Measurements from ENCODE around the gene TREML1. TPM values are rescaled to one million over a fixed set of nuclear protein-coding genes. Genes with fewer than 3 reads are reported as not detected.
A peak's percentile ranks its signal among the peaks of the same experiment; 100 is the strongest.

The TREML1 gene
- total and polyA plus RNA-seq, 2 of the 8 experiments (the other 6 are each of a cell fraction or from before 2014, with no cell fraction given) = 0.08 TPM; not detected in 1

DNA sequence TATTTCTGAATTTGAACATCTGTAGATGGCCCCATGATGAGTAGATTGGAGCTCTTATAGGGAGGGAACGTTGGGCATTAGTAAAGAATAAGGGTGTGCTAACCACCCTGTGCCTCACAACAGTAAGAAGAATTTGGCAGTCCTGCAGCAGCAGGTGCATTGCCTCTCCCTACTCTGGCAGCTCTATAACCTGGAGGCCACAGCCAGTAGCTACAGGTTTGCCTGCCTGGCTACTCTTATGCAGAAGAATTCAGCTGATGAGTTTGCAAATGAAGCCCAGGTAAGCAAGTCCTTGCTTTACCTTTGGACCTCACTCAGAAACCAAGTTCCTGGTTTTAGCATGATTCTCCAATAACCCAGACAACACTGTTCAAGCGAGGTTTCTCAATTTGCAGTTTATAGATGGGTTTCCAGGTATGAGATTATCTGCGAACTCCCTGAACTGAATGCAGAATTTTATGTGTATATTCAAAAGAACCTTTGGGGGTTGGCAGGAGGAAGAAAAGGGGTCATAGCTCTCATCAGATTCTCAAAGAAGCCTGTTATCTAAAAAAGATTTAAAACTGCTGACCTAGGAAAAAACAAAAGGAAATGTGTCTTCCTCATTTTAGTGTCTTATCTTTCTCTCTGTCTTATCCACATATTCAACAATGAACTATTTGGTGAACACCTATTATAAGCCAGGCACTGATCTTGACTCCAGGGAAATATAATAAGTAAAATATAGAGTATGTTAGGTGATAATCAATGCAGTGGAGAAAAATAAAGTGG is 18.9 kb downstream of the TREML1 start:
- CTCF ChIA-PET (ENCODE audit: partially characterized antibody) = interaction anchor here (0.7 to 1.7 kb wide), 3 partner anchors 17 to 47 kb away, joined by 3 to 7 read pairs (median 5); no protein-coding TSS in a partner anchor
- no peaks in the 10 kb centered on the region for H4K20me1 ChIP-seq (replicated peaks in 1 of 2; ENCODE audit: control insufficient read depth in 1 of 2, insufficient read depth in 2 of 2, low read length in 2 of 2)
- no peak overlapping the region for H3K4me3 ChIP-seq (ENCODE audit: extremely low read depth in 1 of 4, insufficient read depth in 2 of 4, low read depth in 3 of 4, low read length in 4 of 4)
- DNase-seq (ENCODE audit: low read depth in 1 of 2, low spot score in 2 of 2) = no peak
- no peak overlapping the region for H2BK5ac ChIP-seq (ENCODE audit: low read depth, low read length)
- H2BK20ac ChIP-seq (ENCODE audit: low read length) = no peak overlapping the region
- no peak overlapping the region for H3K14ac ChIP-seq (ENCODE audit: insufficient read length)
- H4K8ac ChIP-seq (ENCODE audit: extremely low read depth, insufficient read depth, low read length) = no peak overlapping the region
- H3K23me2 ChIP-seq (ENCODE audit: low read depth, low read length) = no peaks in the 10 kb centered on the region
- no peak overlapping the region for H3K9ac ChIP-seq (replicated peaks in 1 of 4; ENCODE audit: extremely low read depth in 1 of 4, low read depth in 3 of 4, low read length in 3 of 4)
- TF ChIP-seq, protein P1, sequence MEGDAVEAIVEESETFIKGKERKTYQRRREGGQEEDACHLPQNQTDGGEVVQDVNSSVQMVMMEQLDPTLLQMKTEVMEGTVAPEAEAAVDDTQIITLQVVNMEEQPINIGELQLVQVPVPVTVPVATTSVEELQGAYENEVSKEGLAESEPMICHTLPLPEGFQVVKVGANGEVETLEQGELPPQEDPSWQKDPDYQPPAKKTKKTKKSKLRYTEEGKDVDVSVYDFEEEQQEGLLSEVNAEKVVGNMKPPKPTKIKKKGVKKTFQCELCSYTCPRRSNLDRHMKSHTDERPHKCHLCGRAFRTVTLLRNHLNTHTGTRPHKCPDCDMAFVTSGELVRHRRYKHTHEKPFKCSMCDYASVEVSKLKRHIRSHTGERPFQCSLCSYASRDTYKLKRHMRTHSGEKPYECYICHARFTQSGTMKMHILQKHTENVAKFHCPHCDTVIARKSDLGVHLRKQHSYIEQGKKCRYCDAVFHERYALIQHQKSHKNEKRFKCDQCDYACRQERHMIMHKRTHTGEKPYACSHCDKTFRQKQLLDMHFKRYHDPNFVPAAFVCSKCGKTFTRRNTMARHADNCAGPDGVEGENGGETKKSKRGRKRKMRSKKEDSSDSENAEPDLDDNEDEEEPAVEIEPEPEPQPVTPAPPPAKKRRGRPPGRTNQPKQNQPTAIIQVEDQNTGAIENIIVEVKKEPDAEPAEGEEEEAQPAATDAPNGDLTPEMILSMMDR (IDR thresholded peaks at IDR 0.05; ENCODE audit: control extremely low read depth in 1 of 3, insufficient read depth in 1 of 3, low read depth in 1 of 3, low read length in 3 of 3) = peak in 1 of 3 experiments; percentile 1; a peak in 1 of 4 replicates
- peak; percentile 60; the same call in 1 of the 2 replicates for TF ChIP-seq MAFK (IDR thresholded peaks at IDR 0.05; ENCODE audit: low read depth, low read length)
- TF ChIP-seq BACH1 (IDR thresholded peaks at IDR 0.05; ENCODE audit: low read length) = no peak
- no peak overlapping the region for H4K91ac ChIP-seq (replicated peaks; ENCODE audit: insufficient read length, low read length)
- H2BK120ac ChIP-seq (replicated peaks; ENCODE audit: low read depth, low read length) = no peak overlapping the region
- H3K36me3 ChIP-seq (ENCODE audit: control insufficient read depth in 2 of 4, insufficient read depth in 4 of 4, low read length in 3 of 4) = no peaks in the 10 kb centered on the region; a peak in 1 of 8 replicates
- no peak overlapping the region for H3K56ac ChIP-seq (replicated peaks; ENCODE audit: insufficient read length, low read depth, low read length)
- H2BK12ac ChIP-seq (ENCODE audit: low read depth, low read length) = no peak overlapping the region
- no peak overlapping the region for H3K23ac ChIP-seq (ENCODE audit: insufficient read length)
- no peak overlapping the region for H3K4me2 ChIP-seq (ENCODE audit: insufficient read depth in 1 of 2, low read depth in 2 of 2, low read length in 2 of 2)
- H3K79me2 ChIP-seq (ENCODE audit: control insufficient read depth in 1 of 2, insufficient read depth in 2 of 2, low read length in 2 of 2) = no peaks in the 10 kb centered on the region
- POLR2A ChIA-PET (ENCODE audit: partially characterized antibody) = no interaction called here
- no peaks in the 10 kb centered on the region for H3K9me3 ChIP-seq (ENCODE audit: insufficient read depth in 2 of 2, low read depth in 1 of 2, low read length in 1 of 2)
- H4K5ac ChIP-seq (ENCODE audit: insufficient read length, low read depth, low read length) = no peak overlapping the region
- H3K4me1 ChIP-seq (replicated peaks in 1 of 4; ENCODE audit: control insufficient read depth in 3 of 4, insufficient read depth in 4 of 4, low read length in 3 of 4) = no peaks in the 10 kb centered on the region; a peak in 1 of 7 replicates
- 72% methylated on average over 3 of the region's 3 CpGs; no CpG with 5 or more reads in 1 of the 2 experiments for WGBS, 2 experiments (ENCODE audit: extremely low coverage in 1 of 2, insufficient coverage in 1 of 2, insufficient read length in 1 of 2, insufficient replicate concordance in 2 of 2, low coverage in 1 of 2, low lambda C conversion rate in 2 of 2, missing lambda C conversion rate in 1 of 2)
- no peak overlapping the region for H3K27ac ChIP-seq (ENCODE audit: low read depth, low read length)
- no peak overlapping the region for H3K18ac ChIP-seq (ENCODE audit: extremely low read depth, low read length)
- no peak overlapping the region for H3K4ac ChIP-seq (replicated peaks; ENCODE audit: insufficient read length, low read depth, low read length)
- no peak overlapping the region for H2BK15ac ChIP-seq (ENCODE audit: low read length)
- no peak for FAIRE-seq
- H2AFZ ChIP-seq (ENCODE audit: low read length) = no peak overlapping the region
- H2AK5ac ChIP-seq (ENCODE audit: low read depth, low read length) = no peak overlapping the region
- H3K79me1 ChIP-seq (ENCODE audit: low read depth, low read length) = no peaks in the 10 kb centered on the region
- no peaks in the 10 kb centered on the region for H3K27me3 ChIP-seq (replicated peaks in 1 of 4; ENCODE audit: control insufficient read depth in 3 of 4, extremely low read depth in 1 of 4, insufficient read depth in 3 of 4, low read length in 3 of 4)
